Stomach (tissue), 4 donors: ENCODE measurements around the gene SERPINE1.

Experiments
- POLR2A ChIP-seq, 4 donors: fragments of 450-650 bp; IDR thresholded peaks; one replicate each; pipeline ENCODE4 v1.6.1; 2016; ENCODE audit warnings: antibody characterized with exemption in 4 of 4, control low read depth in 2 of 4, mild to moderate bottlenecking in 1 of 4, moderate library complexity in 1 of 4
- POLR2AphosphoS5 ChIP-seq, 3 donors: sonication (generic); formaldehyde crosslinking; IDR thresholded peaks; one replicate each; pipeline ENCODE4 v1.6.1; 2016; ENCODE audit warnings: antibody characterized with exemption in 3 of 3
- TF ChIP-seq, protein P1 (sequence below), 7 experiments: fragments of 450-650 bp in 4 of 7; fragments of 200-600 bp in 3 of 7; sonication (generic) in 3 of 7; IDR thresholded peaks; one replicate each; pipeline ENCODE4 v1.5.1; 2016 to 2019; ENCODE audit warnings: antibody characterized with exemption in 7 of 7, control low read depth in 2 of 7, mild to moderate bottlenecking in 1 of 7

DNA sequence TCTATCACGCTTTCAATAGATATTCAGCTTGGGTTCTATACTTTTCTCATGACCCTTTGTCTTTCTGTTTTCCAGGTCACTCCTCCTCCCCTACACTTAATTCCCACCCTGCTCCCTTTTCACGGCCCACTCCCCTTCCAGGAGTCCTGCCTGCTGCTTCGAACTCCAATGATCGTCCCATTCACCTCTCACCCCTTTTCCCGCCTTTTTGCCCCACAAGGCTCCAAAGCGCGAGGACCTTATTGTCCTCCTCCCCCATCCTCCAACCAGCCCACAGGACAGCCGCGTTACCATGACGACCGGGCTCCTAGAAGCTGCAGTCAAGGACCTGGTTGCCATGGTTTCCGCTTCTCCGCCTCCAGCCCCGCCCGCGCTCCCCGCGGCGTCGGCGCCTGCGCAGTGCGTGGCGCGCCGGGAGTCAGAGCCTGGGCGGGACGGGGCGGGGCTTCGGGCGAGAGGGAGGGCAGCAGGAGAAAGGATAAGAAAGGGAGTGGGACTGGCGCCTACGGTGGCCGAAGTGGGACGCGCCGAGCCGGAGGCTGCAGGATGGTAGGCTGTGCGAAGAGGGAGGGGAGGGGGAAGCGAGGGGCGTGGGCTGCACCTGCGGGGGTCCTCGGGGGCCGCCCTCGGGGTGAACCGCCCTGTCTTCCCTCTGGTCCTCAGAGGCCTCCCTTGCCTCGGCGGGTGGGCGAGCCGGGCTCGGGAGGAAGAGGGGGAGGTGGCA lies 27.2 kb downstream of the SERPINE1 start, which contains the start of gene AP1S1:
- TF ChIP-seq, protein P1, sequence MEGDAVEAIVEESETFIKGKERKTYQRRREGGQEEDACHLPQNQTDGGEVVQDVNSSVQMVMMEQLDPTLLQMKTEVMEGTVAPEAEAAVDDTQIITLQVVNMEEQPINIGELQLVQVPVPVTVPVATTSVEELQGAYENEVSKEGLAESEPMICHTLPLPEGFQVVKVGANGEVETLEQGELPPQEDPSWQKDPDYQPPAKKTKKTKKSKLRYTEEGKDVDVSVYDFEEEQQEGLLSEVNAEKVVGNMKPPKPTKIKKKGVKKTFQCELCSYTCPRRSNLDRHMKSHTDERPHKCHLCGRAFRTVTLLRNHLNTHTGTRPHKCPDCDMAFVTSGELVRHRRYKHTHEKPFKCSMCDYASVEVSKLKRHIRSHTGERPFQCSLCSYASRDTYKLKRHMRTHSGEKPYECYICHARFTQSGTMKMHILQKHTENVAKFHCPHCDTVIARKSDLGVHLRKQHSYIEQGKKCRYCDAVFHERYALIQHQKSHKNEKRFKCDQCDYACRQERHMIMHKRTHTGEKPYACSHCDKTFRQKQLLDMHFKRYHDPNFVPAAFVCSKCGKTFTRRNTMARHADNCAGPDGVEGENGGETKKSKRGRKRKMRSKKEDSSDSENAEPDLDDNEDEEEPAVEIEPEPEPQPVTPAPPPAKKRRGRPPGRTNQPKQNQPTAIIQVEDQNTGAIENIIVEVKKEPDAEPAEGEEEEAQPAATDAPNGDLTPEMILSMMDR (IDR thresholded peaks at IDR 0.05): no peak
- TF ChIP-seq POLR2A (IDR thresholded peaks at IDR 0.05): no peak
- peak; percentile 53 to 92 (median 74) for TF ChIP-seq POLR2AphosphoS5 (IDR thresholded peaks at IDR 0.05)
